ENCODE data around the gene STYK1. TPM values are rescaled to one million over a fixed set of nuclear protein-coding genes. Genes with fewer than 3 reads are reported as not detected.

Gene STYK1
- total and polyA plus RNA-seq, 9 of the 15 experiments (the other 6 are each of a cell fraction or from before 2014, with no cell fraction given) = 0.31 to 1.8 (median 0.64) TPM

DNA sequence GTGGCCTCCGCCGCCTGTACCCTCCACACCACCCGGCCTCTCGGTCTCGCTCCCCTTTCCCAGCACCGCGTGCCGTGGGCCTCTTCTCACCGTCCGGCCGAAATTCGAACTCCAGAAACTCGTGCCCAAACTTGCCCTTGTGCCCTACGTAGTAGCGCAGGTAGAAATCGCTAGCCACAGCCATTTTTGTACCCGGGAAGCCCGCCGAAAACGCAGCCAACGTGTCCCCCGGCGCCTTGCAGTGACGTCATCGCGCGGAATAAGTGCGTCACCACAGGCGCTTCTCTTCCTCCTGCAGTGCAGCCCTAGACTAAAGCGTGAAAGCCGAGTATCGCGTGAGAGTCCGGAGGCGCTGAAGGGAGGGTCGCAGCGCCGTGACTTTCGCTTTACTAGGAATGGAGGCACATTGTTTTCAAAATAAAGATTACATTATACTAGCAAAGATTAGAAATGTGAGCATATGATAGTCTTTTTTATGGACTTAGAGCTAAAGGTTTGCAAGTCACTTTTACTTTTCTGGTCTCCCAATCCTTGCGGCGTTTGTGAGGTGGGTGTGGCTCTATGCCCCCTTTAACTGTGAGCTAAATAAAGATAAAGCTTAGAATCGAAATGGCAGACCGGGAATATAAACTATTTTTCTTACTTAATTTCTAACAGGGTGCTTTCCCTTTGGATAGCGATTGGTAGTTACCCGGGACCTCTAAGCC lies 60.4 kb downstream of the STYK1 start, which contains the start of gene MAGOHB (continued):
- TF ChIP-seq, protein P1, sequence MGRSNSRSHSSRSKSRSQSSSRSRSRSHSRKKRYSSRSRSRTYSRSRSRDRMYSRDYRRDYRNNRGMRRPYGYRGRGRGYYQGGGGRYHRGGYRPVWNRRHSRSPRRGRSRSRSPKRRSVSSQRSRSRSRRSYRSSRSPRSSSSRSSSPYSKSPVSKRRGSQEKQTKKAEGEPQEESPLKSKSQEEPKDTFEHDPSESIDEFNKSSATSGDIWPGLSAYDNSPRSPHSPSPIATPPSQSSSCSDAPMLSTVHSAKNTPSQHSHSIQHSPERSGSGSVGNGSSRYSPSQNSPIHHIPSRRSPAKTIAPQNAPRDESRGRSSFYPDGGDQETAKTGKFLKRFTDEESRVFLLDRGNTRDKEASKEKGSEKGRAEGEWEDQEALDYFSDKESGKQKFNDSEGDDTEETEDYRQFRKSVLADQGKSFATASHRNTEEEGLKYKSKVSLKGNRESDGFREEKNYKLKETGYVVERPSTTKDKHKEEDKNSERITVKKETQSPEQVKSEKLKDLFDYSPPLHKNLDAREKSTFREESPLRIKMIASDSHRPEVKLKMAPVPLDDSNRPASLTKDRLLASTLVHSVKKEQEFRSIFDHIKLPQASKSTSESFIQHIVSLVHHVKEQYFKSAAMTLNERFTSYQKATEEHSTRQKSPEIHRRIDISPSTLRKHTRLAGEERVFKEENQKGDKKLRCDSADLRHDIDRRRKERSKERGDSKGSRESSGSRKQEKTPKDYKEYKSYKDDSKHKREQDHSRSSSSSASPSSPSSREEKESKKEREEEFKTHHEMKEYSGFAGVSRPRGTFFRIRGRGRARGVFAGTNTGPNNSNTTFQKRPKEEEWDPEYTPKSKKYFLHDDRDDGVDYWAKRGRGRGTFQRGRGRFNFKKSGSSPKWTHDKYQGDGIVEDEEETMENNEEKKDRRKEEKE (IDR thresholded peaks at IDR 0.05; ENCODE audit: borderline replicate concordance in 1 of 2, control insufficient read depth in 1 of 2, low read depth in 2 of 2, low read length in 1 of 2) = no peak
- no peak for TF ChIP-seq RBM34 (IDR thresholded peaks at IDR 0.05; ENCODE audit: borderline replicate concordance, insufficient read depth, low read length)
- TF ChIP-seq MXI1 (IDR thresholded peaks at IDR 0.05; ENCODE audit: low read depth, low read length) = no peak
- TF ChIP-seq BHLHE40 (IDR thresholded peaks at IDR 0.05; ENCODE audit: low read length) = peak; percentile 72
- TF ChIP-seq, protein P2, sequence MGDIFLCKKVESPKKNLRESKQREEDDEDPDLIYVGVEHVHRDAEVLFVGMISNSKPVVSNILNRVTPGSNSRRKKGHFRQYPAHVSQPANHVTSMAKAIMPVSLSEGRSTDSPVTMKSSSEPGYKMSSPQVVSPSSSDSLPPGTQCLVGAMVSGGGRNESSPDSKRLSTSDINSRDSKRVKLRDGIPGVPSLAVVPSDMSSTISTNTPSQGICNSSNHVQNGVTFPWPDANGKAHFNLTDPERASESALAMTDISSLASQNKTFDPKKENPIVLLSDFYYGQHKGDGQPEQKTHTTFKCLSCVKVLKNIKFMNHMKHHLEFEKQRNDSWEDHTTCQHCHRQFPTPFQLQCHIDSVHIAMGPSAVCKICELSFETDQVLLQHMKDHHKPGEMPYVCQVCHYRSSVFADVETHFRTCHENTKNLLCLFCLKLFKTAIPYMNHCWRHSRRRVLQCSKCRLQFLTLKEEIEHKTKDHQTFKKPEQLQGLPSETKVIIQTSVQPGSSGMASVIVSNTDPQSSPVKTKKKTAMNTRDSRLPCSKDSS (IDR thresholded peaks at IDR 0.05; ENCODE audit: low read depth, partially characterized antibody) = no peak
- peak; percentile 97 for TF ChIP-seq RB1 (IDR thresholded peaks at IDR 0.05; ENCODE audit: low read depth)
- TF ChIP-seq ZNF436 (CRISPR knock-in tag; IDR thresholded peaks at IDR 0.05) = no peak
- TF ChIP-seq PTTG1 (tag; IDR thresholded peaks at IDR 0.05; ENCODE audit: low read depth) = no peak
- no peak for TF ChIP-seq GATA2 (CRISPR knock-in tag; IDR thresholded peaks at IDR 0.05)
- TF ChIP-seq DACH1 (IDR thresholded peaks at IDR 0.05; ENCODE audit: partially characterized antibody) = no peak
- TF ChIP-seq, protein P3, sequence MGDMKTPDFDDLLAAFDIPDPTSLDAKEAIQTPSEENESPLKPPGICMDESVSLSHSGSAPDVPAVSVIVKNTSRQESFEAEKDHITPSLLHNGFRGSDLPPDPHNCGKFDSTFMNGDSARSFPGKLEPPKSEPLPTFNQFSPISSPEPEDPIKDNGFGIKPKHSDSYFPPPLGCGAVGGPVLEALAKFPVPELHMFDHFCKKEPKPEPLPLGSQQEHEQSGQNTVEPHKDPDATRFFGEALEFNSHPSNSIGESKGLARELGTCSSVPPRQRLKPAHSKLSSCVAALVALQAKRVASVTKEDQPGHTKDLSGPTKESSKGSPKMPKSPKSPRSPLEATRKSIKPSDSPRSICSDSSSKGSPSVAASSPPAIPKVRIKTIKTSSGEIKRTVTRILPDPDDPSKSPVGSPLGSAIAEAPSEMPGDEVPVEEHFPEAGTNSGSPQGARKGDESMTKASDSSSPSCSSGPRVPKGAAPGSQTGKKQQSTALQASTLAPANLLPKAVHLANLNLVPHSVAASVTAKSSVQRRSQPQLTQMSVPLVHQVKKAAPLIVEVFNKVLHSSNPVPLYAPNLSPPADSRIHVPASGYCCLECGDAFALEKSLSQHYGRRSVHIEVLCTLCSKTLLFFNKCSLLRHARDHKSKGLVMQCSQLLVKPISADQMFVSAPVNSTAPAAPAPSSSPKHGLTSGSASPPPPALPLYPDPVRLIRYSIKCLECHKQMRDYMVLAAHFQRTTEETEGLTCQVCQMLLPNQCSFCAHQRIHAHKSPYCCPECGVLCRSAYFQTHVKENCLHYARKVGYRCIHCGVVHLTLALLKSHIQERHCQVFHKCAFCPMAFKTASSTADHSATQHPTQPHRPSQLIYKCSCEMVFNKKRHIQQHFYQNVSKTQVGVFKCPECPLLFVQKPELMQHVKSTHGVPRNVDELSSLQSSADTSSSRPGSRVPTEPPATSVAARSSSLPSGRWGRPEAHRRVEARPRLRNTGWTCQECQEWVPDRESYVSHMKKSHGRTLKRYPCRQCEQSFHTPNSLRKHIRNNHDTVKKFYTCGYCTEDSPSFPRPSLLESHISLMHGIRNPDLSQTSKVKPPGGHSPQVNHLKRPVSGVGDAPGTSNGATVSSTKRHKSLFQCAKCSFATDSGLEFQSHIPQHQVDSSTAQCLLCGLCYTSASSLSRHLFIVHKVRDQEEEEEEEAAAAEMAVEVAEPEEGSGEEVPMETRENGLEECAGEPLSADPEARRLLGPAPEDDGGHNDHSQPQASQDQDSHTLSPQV (IDR thresholded peaks at IDR 0.05) = no peak
- TF ChIP-seq, protein P4, sequence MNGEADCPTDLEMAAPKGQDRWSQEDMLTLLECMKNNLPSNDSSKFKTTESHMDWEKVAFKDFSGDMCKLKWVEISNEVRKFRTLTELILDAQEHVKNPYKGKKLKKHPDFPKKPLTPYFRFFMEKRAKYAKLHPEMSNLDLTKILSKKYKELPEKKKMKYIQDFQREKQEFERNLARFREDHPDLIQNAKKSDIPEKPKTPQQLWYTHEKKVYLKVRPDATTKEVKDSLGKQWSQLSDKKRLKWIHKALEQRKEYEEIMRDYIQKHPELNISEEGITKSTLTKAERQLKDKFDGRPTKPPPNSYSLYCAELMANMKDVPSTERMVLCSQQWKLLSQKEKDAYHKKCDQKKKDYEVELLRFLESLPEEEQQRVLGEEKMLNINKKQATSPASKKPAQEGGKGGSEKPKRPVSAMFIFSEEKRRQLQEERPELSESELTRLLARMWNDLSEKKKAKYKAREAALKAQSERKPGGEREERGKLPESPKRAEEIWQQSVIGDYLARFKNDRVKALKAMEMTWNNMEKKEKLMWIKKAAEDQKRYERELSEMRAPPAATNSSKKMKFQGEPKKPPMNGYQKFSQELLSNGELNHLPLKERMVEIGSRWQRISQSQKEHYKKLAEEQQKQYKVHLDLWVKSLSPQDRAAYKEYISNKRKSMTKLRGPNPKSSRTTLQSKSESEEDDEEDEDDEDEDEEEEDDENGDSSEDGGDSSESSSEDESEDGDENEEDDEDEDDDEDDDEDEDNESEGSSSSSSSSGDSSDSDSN (IDR thresholded peaks at IDR 0.05; ENCODE audit: borderline replicate concordance in 1 of 2, low read depth in 2 of 2, low read length in 2 of 2) = no peak
- TF ChIP-seq, protein P5, sequence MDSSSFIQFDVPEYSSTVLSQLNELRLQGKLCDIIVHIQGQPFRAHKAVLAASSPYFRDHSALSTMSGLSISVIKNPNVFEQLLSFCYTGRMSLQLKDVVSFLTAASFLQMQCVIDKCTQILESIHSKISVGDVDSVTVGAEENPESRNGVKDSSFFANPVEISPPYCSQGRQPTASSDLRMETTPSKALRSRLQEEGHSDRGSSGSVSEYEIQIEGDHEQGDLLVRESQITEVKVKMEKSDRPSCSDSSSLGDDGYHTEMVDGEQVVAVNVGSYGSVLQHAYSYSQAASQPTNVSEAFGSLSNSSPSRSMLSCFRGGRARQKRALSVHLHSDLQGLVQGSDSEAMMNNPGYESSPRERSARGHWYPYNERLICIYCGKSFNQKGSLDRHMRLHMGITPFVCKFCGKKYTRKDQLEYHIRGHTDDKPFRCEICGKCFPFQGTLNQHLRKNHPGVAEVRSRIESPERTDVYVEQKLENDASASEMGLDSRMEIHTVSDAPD (CRISPR knock-in tag; IDR thresholded peaks at IDR 0.05) = no peak
- TF ChIP-seq RHOXF2B (CRISPR knock-in tag; conservative IDR thresholded peaks at IDR 0.05) = no peak

Measured in K562 (cell line).